ENCODE data around the gene TANGO2.

- TF ChIP-seq, protein P1, sequence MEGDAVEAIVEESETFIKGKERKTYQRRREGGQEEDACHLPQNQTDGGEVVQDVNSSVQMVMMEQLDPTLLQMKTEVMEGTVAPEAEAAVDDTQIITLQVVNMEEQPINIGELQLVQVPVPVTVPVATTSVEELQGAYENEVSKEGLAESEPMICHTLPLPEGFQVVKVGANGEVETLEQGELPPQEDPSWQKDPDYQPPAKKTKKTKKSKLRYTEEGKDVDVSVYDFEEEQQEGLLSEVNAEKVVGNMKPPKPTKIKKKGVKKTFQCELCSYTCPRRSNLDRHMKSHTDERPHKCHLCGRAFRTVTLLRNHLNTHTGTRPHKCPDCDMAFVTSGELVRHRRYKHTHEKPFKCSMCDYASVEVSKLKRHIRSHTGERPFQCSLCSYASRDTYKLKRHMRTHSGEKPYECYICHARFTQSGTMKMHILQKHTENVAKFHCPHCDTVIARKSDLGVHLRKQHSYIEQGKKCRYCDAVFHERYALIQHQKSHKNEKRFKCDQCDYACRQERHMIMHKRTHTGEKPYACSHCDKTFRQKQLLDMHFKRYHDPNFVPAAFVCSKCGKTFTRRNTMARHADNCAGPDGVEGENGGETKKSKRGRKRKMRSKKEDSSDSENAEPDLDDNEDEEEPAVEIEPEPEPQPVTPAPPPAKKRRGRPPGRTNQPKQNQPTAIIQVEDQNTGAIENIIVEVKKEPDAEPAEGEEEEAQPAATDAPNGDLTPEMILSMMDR (conservative IDR thresholded peaks at IDR 0.05): no peak
- TF ChIP-seq ZFX (IDR thresholded peaks at IDR 0.05): no peak
Observed at GRCh38 chr22:19988965-19989724, 31.8 kb upstream of the TANGO2 start.

Measured in C4-2B (cell line).